Activated T-helper 1 cell treated with anti-CD3 and anti-CD28 coated beads, Interleukin-12 subunit alpha, Interleukin-12 subunit beta, Interleukin-2, Interleukin-4 antibody, amounts not matched to agents 30 ng/mL and 10 ng/mL and 1 ng/mL, durations not matched to agents 14 hours and 24 hours and 36 hours (primary cell): ENCODE data around the gene STK40. TPM values are rescaled to one million over a fixed set of nuclear protein-coding genes. Genes with fewer than 3 reads are reported as not detected.
A peak's percentile ranks its signal among the peaks of the same experiment; 100 is the strongest.

Source experiments
- DNase-seq: peaks from one replicate; pipeline ENCODE4 v3.0.0; 2021; ENCODE audit warnings: low spot score
- H3K27ac Mint-ChIP-seq: one replicate; pipeline ENCODE4 v1.8.0; 2021; ENCODE audit warnings: mild to moderate bottlenecking, mixed read lengths
- H3K27me3 Mint-ChIP-seq: one replicate; pipeline ENCODE4 v1.8.0; 2022; ENCODE audit warnings: mild to moderate bottlenecking, moderate library complexity, mixed read lengths; ENCODE audit not compliant: insufficient read depth
- H3K36me3 Mint-ChIP-seq: one replicate; pipeline ENCODE4 v1.8.0; 2021; ENCODE audit warnings: low read depth, mixed read lengths
- H3K4me1 Mint-ChIP-seq: one replicate; pipeline ENCODE4 v1.8.0; 2021; ENCODE audit warnings: low read depth, mixed read lengths
- H3K4me3 Mint-ChIP-seq: one replicate; pipeline ENCODE4 v1.8.0; 2021; ENCODE audit warnings: mild to moderate bottlenecking, moderate library complexity, mixed read lengths
- H3K9me3 Mint-ChIP-seq: one replicate; pipeline ENCODE4 v1.8.0; 2021; ENCODE audit warnings: mixed read lengths
- intact Hi-C: fragments of 100-400 bp; cut with micrococcal nuclease; formaldehyde crosslinking; loops from one replicate; pipeline ENCODE4 v1.15.1; 2024
- total RNA-seq: library from RNA; stranded (reverse); gene quantifications from 2 replicates; pipeline ENCODE4 v1.2.3, GENCODE V29; 2022

STK40 gene
- total RNA-seq, 1 donor from 2014 or later, result 46.5 TPM

GRCh38 chr1:36381405-36381804 is 4.3 kb downstream of the STK40 start:
- Mint-ChIP-seq H3K4me1 (peaks cover 64% of the 10 kb centered on the region), H3K27me3 (no peaks in the 10 kb centered on the region), H3K9me3 (no peaks in the 10 kb centered on the region), H3K4me3 (no peak overlapping the region), H3K36me3 (peaks cover 8% of the 10 kb centered on the region), H3K27ac (no peak overlapping the region)
- DNase-seq, result no peak
- intact Hi-C loops, result loop anchor here (10.0 kb wide), 1 partner anchor 447 kb away; the partner anchor contains the start of gene AGO3

GRCh38 chr1:36380782-36381181 is 4.9 kb downstream of the STK40 start:
- Mint-ChIP-seq H3K36me3 (peaks cover 12% of the 10 kb centered on the region), H3K27me3 (no peaks in the 10 kb centered on the region), H3K27ac (peak overlapping the region; percentile 49), H3K9me3 (no peaks in the 10 kb centered on the region), H3K4me1 (peaks cover 64% of the 10 kb centered on the region), H3K4me3 (no peak overlapping the region)
- no peak for DNase-seq
- intact Hi-C loops, result loop anchor here (10.0 kb wide), 1 partner anchor 446 kb away; the partner anchor contains the start of gene AGO3

- DNase-seq, result no peak
- H3K27ac Mint-ChIP-seq, result peak overlapping the region; percentile 38
- peaks cover 64% of the 10 kb centered on the region for H3K4me1 Mint-ChIP-seq
- no peaks in the 10 kb centered on the region for H3K9me3 Mint-ChIP-seq
- H3K36me3 Mint-ChIP-seq, result peaks cover 12% of the 10 kb centered on the region
- H3K27me3 Mint-ChIP-seq, result no peaks in the 10 kb centered on the region
- intact Hi-C loops, result loop anchor here (10.0 kb wide), 1 partner anchor 445 kb away; the partner anchor contains the start of gene AGO3
- H3K4me3 Mint-ChIP-seq, result no peak overlapping the region
Measured at GRCh38 chr1:36380143-36380619, 5.5 kb downstream of the STK40 start.

GRCh38 chr1:36377791-36378492 is 7.8 kb downstream of the STK40 start:
- no peaks in the 10 kb centered on the region for H3K27me3 Mint-ChIP-seq
- H3K4me3 Mint-ChIP-seq, result peak overlapping the region; percentile 7
- no peaks in the 10 kb centered on the region for H3K9me3 Mint-ChIP-seq
- DNase-seq, result no peak
- peaks cover 17% of the 10 kb centered on the region for H3K36me3 Mint-ChIP-seq
- intact Hi-C loops, result no loop called here
- H3K4me1 Mint-ChIP-seq, result peaks cover 68% of the 10 kb centered on the region
- H3K27ac Mint-ChIP-seq, result peak overlapping the region; percentile 82

- intact Hi-C loops, result no loop called here
- Mint-ChIP-seq H3K36me3 (peaks cover 16% of the 10 kb centered on the region), H3K4me1 (peaks cover 62% of the 10 kb centered on the region), H3K9me3 (no peaks in the 10 kb centered on the region), H3K27me3 (no peaks in the 10 kb centered on the region), H3K4me3 (no peak overlapping the region), H3K27ac (peak overlapping the region; percentile 68)
- DNase-seq, result no peak
Measured at GRCh38 chr1:36372617-36373016, 13.1 kb downstream of the STK40 start.

GRCh38 chr1:36369061-36369861 is 16.5 kb downstream of the STK40 start:
- H3K27ac Mint-ChIP-seq, result peak overlapping the region; percentile 35
- peaks cover 9% of the 10 kb centered on the region for H3K36me3 Mint-ChIP-seq
- peak; percentile 65 for DNase-seq
- H3K27me3 Mint-ChIP-seq, result no peaks in the 10 kb centered on the region
- no peak overlapping the region for H3K4me3 Mint-ChIP-seq
- peaks cover 69% of the 10 kb centered on the region for H3K4me1 Mint-ChIP-seq
- no peaks in the 10 kb centered on the region for H3K9me3 Mint-ChIP-seq
- intact Hi-C loops, result loop anchor here (1.0 kb wide), 6 partner anchors 17 to 220 kb away; partner anchors contain the start of gene TRAPPC3

GRCh38 chr1:36367798-36368197 is 17.9 kb downstream of the STK40 start:
- peaks cover 7% of the 10 kb centered on the region for H3K36me3 Mint-ChIP-seq
- H3K4me3 Mint-ChIP-seq, result no peak overlapping the region
- no peak for DNase-seq
- H3K27ac Mint-ChIP-seq, result peak overlapping the region; percentile 84
- H3K27me3 Mint-ChIP-seq, result no peaks in the 10 kb centered on the region
- H3K4me1 Mint-ChIP-seq, result peaks cover 55% of the 10 kb centered on the region
- no peaks in the 10 kb centered on the region for H3K9me3 Mint-ChIP-seq
- intact Hi-C loops, result no loop called here

GRCh38 chr1:36367066-36367465 is 18.7 kb downstream of the STK40 start:
- no peak for DNase-seq

GRCh38 chr1:36366091-36366661 is 19.5 kb downstream of the STK40 start:
- H3K4me1 Mint-ChIP-seq, result peaks cover 50% of the 10 kb centered on the region
- intact Hi-C loops, result no loop called here

More at GRCh38 chr1:36367066-36367465, 18.7 kb downstream of the STK40 start:
- Mint-ChIP-seq H3K4me1 (peaks cover 50% of the 10 kb centered on the region), H3K9me3 (no peaks in the 10 kb centered on the region), H3K27me3 (no peaks in the 10 kb centered on the region), H3K36me3 (peaks cover 7% of the 10 kb centered on the region), H3K27ac (peak overlapping the region; percentile 84), H3K4me3 (peak overlapping the region; percentile 11)
- intact Hi-C loops, result no loop called here

GRCh38 chr1:36365381-36365780 is 20.3 kb downstream of the STK40 start:
- Mint-ChIP-seq H3K27me3 (no peaks in the 10 kb centered on the region), H3K4me1 (peaks cover 50% of the 10 kb centered on the region), H3K36me3 (peaks cover 8% of the 10 kb centered on the region), H3K4me3 (no peak overlapping the region), H3K9me3 (no peaks in the 10 kb centered on the region), H3K27ac (peak overlapping the region; percentile 84)
- intact Hi-C loops, result no loop called here
- DNase-seq, result no peak

More at GRCh38 chr1:36366091-36366661, 19.5 kb downstream of the STK40 start:
- H3K36me3 Mint-ChIP-seq, result peaks cover 10% of the 10 kb centered on the region
- DNase-seq, result peak; percentile 51
- no peaks in the 10 kb centered on the region for H3K27me3 Mint-ChIP-seq
- H3K27ac Mint-ChIP-seq, result peak overlapping the region; percentile 84
- peak overlapping the region; percentile 56 for H3K4me3 Mint-ChIP-seq
- no peaks in the 10 kb centered on the region for H3K9me3 Mint-ChIP-seq

GRCh38 chr1:36359911-36360550 is 25.7 kb downstream of the STK40 start:
- Mint-ChIP-seq H3K4me1 (peaks cover 11% of the 10 kb centered on the region), H3K4me3 (peak overlapping the region; percentile 2), H3K27ac (peak overlapping the region; percentile 88), H3K9me3 (no peaks in the 10 kb centered on the region), H3K36me3 (peaks cover 23% of the 10 kb centered on the region), H3K27me3 (no peaks in the 10 kb centered on the region)
- DNase-seq, result peak; percentile 29
- intact Hi-C loops, result no loop called here

GRCh38 chr1:36359383-36359782 is 26.3 kb downstream of the STK40 start:
- peak overlapping the region; percentile 2 for H3K4me3 Mint-ChIP-seq
- H3K27ac Mint-ChIP-seq, result peak overlapping the region; percentile 88
- no peaks in the 10 kb centered on the region for H3K27me3 Mint-ChIP-seq
- H3K9me3 Mint-ChIP-seq, result no peaks in the 10 kb centered on the region
- peaks cover 26% of the 10 kb centered on the region for H3K36me3 Mint-ChIP-seq
- no peak for DNase-seq
- peaks cover 11% of the 10 kb centered on the region for H3K4me1 Mint-ChIP-seq
- intact Hi-C loops, result no loop called here
